HG03439 (cell line): ENCODE data around the gene ZNF277.
A peak's percentile ranks its signal among the peaks of the same experiment; 100 is the strongest.

ENCODE experiments used
- ATAC-seq: cut with Tn5 transposase; IDR thresholded peaks from one replicate; pipeline ENCODE4 v1.9.1; 2021; ENCODE audit warnings: mild to moderate bottlenecking, moderate library complexity; ENCODE audit not compliant: unreplicated experiment

The ZNF277 gene, protein sequence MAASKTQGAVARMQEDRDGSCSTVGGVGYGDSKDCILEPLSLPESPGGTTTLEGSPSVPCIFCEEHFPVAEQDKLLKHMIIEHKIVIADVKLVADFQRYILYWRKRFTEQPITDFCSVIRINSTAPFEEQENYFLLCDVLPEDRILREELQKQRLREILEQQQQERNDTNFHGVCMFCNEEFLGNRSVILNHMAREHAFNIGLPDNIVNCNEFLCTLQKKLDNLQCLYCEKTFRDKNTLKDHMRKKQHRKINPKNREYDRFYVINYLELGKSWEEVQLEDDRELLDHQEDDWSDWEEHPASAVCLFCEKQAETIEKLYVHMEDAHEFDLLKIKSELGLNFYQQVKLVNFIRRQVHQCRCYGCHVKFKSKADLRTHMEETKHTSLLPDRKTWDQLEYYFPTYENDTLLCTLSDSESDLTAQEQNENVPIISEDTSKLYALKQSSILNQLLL

GRCh38 chr7:112206238-112206990 lies at the start of gene ZNF277, which contains the start of gene DOCK4:
ZNF277 (plus strand) TSS chr7:112206695; CDS start chr7:112206717, 22 bp downstream.
DOCK4 (minus strand) TSS chr7:112206399; CDS start chr7:112206138, 261 bp downstream.
- peak; percentile 98 for ATAC-seq

DNA sequence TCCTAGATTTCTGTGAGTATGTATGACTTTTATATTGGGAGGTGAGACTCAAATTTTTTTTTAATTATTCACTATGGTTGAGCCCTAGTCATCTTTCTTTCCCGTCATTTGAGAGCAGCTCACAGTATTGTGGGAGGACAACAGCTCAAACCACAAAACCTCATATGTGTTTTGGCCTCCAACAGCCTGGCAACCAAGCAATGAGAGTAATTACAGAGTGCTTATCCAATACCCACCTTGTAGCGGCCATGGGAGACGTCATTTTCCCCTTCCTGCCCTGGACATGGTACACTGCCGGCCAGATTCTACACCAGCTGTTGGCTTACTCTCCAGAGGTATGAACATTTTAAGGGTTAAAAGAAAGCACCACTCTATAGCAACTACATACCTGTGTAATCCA lies 49.4 kb upstream of the ZNF277 start:
- ATAC-seq, result no peak

GRCh38 chr7:112159351-112159750 lies 47.1 kb upstream of the ZNF277 start:
- no peak for ATAC-seq

- no peak for ATAC-seq
Measured at GRCh38 chr7:112160130-112160770, 46.2 kb upstream of the ZNF277 start.

GRCh38 chr7:112160771-112161150 lies 45.7 kb upstream of the ZNF277 start:
- no peak for ATAC-seq

DNA sequence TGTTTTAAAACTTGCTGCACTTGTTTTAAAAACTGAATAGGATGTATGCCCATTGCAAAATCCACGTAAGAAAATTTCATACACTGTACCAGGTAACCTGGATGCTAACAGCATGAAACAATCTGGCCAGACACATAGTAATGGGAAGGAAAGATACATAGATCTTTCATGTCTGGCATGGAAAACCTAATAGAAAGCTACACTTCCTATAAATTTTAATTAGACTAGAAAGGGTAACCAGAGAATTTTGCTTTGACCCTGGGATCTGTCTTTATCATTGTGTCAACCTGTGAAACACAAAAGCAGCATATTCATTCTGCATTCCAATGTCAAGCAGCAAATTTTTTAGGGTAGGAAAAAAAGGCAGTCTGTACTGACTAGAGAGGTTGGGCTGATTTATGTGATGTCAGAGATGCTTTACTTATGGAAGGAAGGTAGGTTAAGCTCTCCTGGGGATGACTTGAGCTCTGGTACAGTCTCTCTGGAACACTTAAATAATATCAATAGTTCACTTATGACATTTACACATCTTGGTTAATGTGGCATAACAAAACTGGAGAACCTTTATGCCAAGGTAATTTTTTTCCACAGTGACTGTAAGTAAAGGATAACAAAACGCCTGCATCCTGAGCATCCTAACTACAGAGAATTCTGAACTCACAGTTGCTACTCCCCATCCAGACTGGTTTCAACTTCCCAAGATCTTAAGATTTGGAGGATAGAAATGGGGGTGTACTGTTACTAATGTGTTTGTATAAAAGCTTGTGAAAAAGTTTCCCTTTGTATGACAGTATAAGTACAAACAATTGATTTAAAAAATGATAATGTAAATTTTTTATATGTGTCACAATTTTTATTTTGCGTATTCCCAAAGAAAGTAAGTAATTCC lies 45.0 kb upstream of the ZNF277 start:
- no peak for ATAC-seq

GRCh38 chr7:112162142-112162766 lies 44.2 kb upstream of the ZNF277 start:
- ATAC-seq, result no peak

DNA sequence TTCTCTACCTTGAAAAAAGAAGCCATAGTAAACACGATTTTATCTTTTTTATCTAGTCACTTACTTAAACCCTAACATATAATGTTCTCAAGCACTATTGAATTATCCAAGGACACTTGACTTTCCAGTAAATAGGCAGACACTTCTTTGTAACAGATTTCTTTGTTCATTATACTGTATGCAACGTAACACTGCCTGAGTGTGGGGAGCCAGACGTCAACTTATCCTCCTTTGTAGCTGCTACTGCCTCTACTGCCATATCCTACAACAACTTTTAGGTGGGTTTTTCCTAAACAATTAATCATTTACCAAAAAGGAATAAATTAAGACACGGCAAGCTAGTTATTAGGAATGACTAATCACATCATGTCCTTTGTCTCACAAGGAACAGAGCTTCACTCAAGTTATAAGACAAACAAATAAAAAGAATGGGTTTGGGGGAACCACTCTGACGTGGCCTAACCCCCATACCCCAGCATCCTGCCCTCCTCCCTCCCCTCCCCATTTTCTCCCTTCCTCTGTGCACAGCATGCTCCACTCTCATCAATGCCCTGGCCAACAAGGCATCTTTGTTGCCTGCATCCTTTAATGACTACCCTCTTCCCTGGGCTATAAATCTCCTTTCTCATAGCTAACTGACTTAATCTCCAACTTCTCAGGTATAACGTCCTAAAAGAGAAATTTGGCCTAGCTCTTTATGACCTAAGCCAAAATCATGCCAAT lies 43.5 kb upstream of the ZNF277 start:
- no peak for ATAC-seq

DNA sequence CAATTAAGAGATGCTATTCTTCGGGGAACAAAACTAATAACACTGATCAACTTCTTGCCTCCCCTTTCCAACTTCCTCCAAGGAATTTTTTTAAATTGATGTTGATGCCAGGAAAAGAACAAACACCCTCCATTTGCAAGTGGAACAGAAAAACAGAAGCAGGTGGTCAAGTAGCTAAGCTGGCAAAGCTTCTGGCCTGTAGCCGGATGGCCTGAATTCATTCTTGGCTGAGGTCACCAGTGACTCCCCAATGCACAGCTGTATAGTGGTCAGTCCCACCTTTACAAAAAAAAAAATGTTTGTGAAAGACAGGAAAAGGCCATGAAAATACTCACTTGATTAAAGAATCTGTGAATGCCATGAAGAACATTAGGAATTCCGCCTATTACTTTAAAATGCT lies 39.3 kb upstream of the ZNF277 start:
- no peak for ATAC-seq

DNA sequence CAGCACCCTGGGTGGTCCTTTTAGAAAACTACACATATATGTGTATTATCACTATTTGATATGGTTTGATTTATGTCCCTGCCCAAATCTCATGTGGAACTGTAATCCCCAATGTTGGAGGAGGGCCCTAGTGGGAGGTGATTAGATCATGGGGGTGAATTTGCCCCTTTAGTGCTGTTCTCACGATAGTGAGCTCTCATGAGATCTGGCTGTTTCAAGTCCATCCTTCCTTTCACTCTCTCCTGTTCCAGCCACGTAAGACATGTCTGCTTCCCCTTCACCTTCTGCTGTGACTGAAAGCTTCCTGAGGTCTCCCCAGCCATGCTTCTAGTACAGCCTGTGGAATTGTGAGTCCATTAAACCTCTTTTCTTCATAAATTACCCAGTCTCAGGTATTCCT lies 37.6 kb upstream of the ZNF277 start:
- ATAC-seq, result no peak

- ATAC-seq, result no peak
Measured at GRCh38 chr7:112171673-112172072, 34.8 kb upstream of the ZNF277 start.

GRCh38 chr7:112172870-112173567 lies 33.5 kb upstream of the ZNF277 start:
- no peak for ATAC-seq

- no peak for ATAC-seq
Measured at GRCh38 chr7:112173568-112173905, 33.0 kb upstream of the ZNF277 start.

DNA sequence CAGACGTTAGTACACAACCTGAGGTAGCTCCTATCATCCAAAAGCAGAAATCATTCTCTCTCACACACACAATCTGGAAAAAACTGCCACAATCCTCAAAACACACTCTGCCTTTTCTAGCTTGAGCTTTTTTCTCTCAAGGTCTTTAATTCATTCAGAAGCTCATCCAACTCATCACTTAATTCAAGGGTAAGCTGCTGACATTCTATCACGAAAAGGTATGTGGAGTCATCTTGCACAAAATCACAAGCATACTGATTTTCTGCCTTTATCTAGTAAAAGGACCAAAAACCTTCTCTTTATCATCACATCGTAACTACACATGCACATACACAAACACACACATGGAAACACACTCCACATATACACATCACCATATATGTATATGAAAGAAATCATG lies 32.3 kb upstream of the ZNF277 start:
- no peak for ATAC-seq

- ATAC-seq, result no peak
Measured at GRCh38 chr7:112176241-112176640, 30.3 kb upstream of the ZNF277 start.

- ATAC-seq, result no peak
Measured at GRCh38 chr7:112176693-112177415, 29.6 kb upstream of the ZNF277 start.

GRCh38 chr7:112180223-112180622 lies 26.3 kb upstream of the ZNF277 start:
- no peak for ATAC-seq

- no peak for ATAC-seq
Measured at GRCh38 chr7:112182749-112183148, 23.7 kb upstream of the ZNF277 start.
